Panc1 (cell line): Measurements from ENCODE around the gene RASGRP2. TPM values are rescaled to one million over a fixed set of nuclear protein-coding genes. Genes with fewer than 3 reads are reported as not detected.

Source experiments
- ATAC-seq: fragments of 200-7000 bp; cut with Tn5 transposase; 2 replicates; pipeline ENCODE4 v1.9.1; 2020; ENCODE audit warnings: mild to moderate bottlenecking, moderate library complexity
- Bru-seq: library from RNA; stranded (reverse); fragments of 400-500 nt; gene quantifications from one replicate; lab custom pipeline; 2021; lab: Mats Ljungman, UMichigan
- BruChase-seq, 2 experiments: library from RNA; stranded (reverse); fragments of 400-500 nt; gene quantifications; one replicate each; lab custom pipeline; 2021; lab: Mats Ljungman, UMichigan
- BruUV-seq: library from RNA; stranded (reverse); fragments of 400-500 nt; replicated peaks from 2 replicates; lab custom pipeline; 2021; lab: Mats Ljungman, UMichigan
- CTCF ChIA-PET: fragments of 300-600 bp; sonication (Branson Sonifier 250); formaldehyde crosslinking; loops from one replicate; lab custom pipeline; 2022; ENCODE audit warnings: antibody characterized with exemption; lab: Charles Lee
- POLR2A ChIA-PET: fragments of 300-600 bp; sonication (Branson Sonifier 250); formaldehyde crosslinking; loops from one replicate; lab custom pipeline; 2022; ENCODE audit warnings: antibody characterized with exemption; lab: Charles Lee
- DNase-seq: peaks from one replicate; pipeline ENCODE4 v3.0.0-alpha.2; 2010; ENCODE audit warnings: low read depth, low spot score
- H3K27ac ChIP-seq: 2 replicates; pipeline ENCODE4 v1.5.1; 2011; ENCODE audit warnings: mild to moderate bottlenecking, low read length, inconsistent platforms
- H3K27me3 ChIP-seq: fragments of 200-500 bp; sonication (Bioruptor generic); 2 replicates; pipeline ENCODE4 v1.6.0; 2014; ENCODE audit warnings: low read length, inconsistent platforms; ENCODE audit not compliant: control insufficient read depth, insufficient read depth
- H3K36me3 ChIP-seq: fragments of 200-500 bp; sonication (Bioruptor generic); 2 replicates; pipeline ENCODE4 v1.5.1; 2014; ENCODE audit warnings: inconsistent platforms, mild to moderate bottlenecking, low read length, moderate library complexity; ENCODE audit not compliant: control insufficient read depth, insufficient read depth
- H3K4me1 ChIP-seq: 2 replicates; pipeline ENCODE4 v1.5.1; 2011; ENCODE audit warnings: inconsistent platforms, mild to moderate bottlenecking, low read length, moderate library complexity; ENCODE audit not compliant: control insufficient read depth, insufficient read depth
- H3K4me3 ChIP-seq, 2 experiments: 2 replicates each; pipeline ENCODE4 v1.5.1; 2011 to 2012; ENCODE audit warnings: low read depth in 2 of 2, low read length in 2 of 2, mild to moderate bottlenecking in 2 of 2, inconsistent platforms in 1 of 2, moderate library complexity in 1 of 2
- H3K9me3 ChIP-seq: fragments of 200-500 bp; sonication (Bioruptor generic); 2 replicates; pipeline ENCODE4 v1.5.1; 2014; ENCODE audit warnings: low read depth, mild to moderate bottlenecking, inconsistent platforms, low read length, moderate library complexity; ENCODE audit not compliant: control insufficient read depth, insufficient read depth
- CTCF ChIP-seq: fragments of 450-650 bp; IDR thresholded peaks from 2 replicates; pipeline ENCODE4 v1.5.1; 2017; ENCODE audit warnings: mild to moderate bottlenecking
- REST ChIP-seq, 2 experiments: IDR thresholded peaks; 2 replicates each; pipeline ENCODE4 v1.6.1; 2011 to 2012; ENCODE audit warnings: low read depth in 2 of 2, control low read depth in 1 of 2, low read length in 1 of 2, mild to moderate bottlenecking in 1 of 2, moderate library complexity in 1 of 2; ENCODE audit not compliant: insufficient read depth in 1 of 2
- SIN3A ChIP-seq: IDR thresholded peaks from 2 replicates; pipeline ENCODE4 v1.6.1; 2012; ENCODE audit warnings: low read depth, mild to moderate bottlenecking, low read length, moderate library complexity, borderline replicate concordance; ENCODE audit not compliant: insufficient read depth
- TCF7L2 ChIP-seq: IDR thresholded peaks from 2 replicates; pipeline ENCODE4 v1.6.1; 2011; ENCODE audit warnings: mild to moderate bottlenecking, low read depth, low read length, inconsistent platforms
- in situ Hi-C: cut with HindIII; loops from 2 replicates; pipeline ENCODE4 v1.10.0; 2016; ENCODE audit warnings: low sequenced_read_pairs, low pct_unique_long_range_greater_than_20kb
- intact Hi-C: fragments of 100-400 bp; cut with micrococcal nuclease; formaldehyde crosslinking; loops from one replicate; pipeline ENCODE4 v1.10.0; 2022; ENCODE audit not compliant: unreplicated experiment
- long read RNA-seq: library from polyadenylated mRNA; unstranded; transcript quantifications from one replicate; pipeline ENCODE4 v2.0.0, GENCODE V29; 2021; ENCODE audit not compliant: unreplicated experiment
- polyA plus RNA-seq: library from polyadenylated mRNA; unstranded; fragments of >200 nt; gene quantifications from one replicate; pipeline ENCODE4 v1.2.1, GENCODE V29; 2012; ENCODE audit warnings: missing spikeins; ENCODE audit not compliant: insufficient read length
- total RNA-seq: library from RNA; stranded (reverse); gene quantifications from one replicate; pipeline ENCODE4 v1.2.1, GENCODE V29; 2021; ENCODE audit not compliant: unreplicated experiment

The RASGRP2 gene
- total RNA-seq (3.7 TPM), Bru-seq, nascent RNA (percentile 24 among the genes with signal in this experiment), BruChase-seq, experiment 1, labeled RNA remaining after a 2-hour chase (percentile 32 among the genes with signal in this experiment), BruChase-seq, experiment 2, labeled RNA remaining after a 6-hour chase (percentile 33 among the genes with signal in this experiment)
- polyA plus RNA-seq = 8.0 TPM
- long read RNA-seq = 0 reads

- peaks cover 13% of the 10 kb centered on the region for H3K4me1 ChIP-seq
- in situ Hi-C loops = no loop called here
- CTCF ChIA-PET = interaction anchor here (0.6 to 1.7 kb wide), 3 partner anchors 11 to 35 kb away, joined by 3 to 7 read pairs (median 4); partner anchors contain the start of genes PYGM and SF1
- peak; percentile 64 for ATAC-seq
- intact Hi-C loops = no loop called here
- no peaks in the 10 kb centered on the region; the same call in 1 of the 2 replicates for H3K36me3 ChIP-seq
- no TSS peak for BruUV-seq
- DNase-seq = no peak
- POLR2A ChIA-PET = no interaction called here
- H3K27me3 ChIP-seq = no peaks in the 10 kb centered on the region
- TF ChIP-seq REST (IDR thresholded peaks at IDR 0.05; ENCODE audit: insufficient read depth in 1 of 2, low read depth in 2 of 2, low read length in 1 of 2) (0 out of 4 replicates have a peak, but pooled peaks of 1 of the 2 experiments have one; percentile 13), SIN3A (0 out of 2 replicates have a peak, but pooled peaks have one; percentile 44), CTCF (peak; percentile 84), TCF7L2 (no peak)
- H3K9me3 ChIP-seq = no peaks in the 10 kb centered on the region
- peak within 1 kb of the TSS; percentile 68; the same call in 1 of the 2 replicates for H3K27ac ChIP-seq
- peak within 1 kb of the TSS; percentile 43 to 71 for H3K4me3 ChIP-seq
Observed at GRCh38 chr11:64743591-64744543, at the start of gene RASGRP2. Gene RASGRP2, minus strand, starts transcription at chr11:64744142. Its CDS starts 1,276 bp downstream, at chr11:64742866.

- ChIA-PET POLR2A (interaction anchor here (1.1 kb wide), 1 partner anchor 35 kb away, joined by 3 read pairs; no protein-coding TSS in a partner anchor), CTCF (no interaction called here)
- H3K27ac ChIP-seq = no peak overlapping the region
- in situ Hi-C loops = no loop called here
- DNase-seq (no peak), ATAC-seq (no peak)
- intact Hi-C loops = no loop called here
- no peaks in the 10 kb centered on the region; the same call in 1 of the 2 replicates for H3K36me3 ChIP-seq
- H3K4me3 ChIP-seq = no peak overlapping the region
- TF ChIP-seq REST (IDR thresholded peaks at IDR 0.05; ENCODE audit: insufficient read depth in 1 of 2, low read depth in 2 of 2, low read length in 1 of 2) (no peak), SIN3A (no peak)
- BruUV-seq = no TSS peak
- H3K4me1 ChIP-seq = no peaks in the 10 kb centered on the region
- H3K27me3 ChIP-seq = no peaks in the 10 kb centered on the region
- H3K9me3 ChIP-seq = no peaks in the 10 kb centered on the region
Observed at GRCh38 chr11:64792482-64792881, 48.5 kb upstream of the RASGRP2 start.
